GM12878 (cell line): Measurements from ENCODE around the gene HEATR9. TPM values are rescaled to one million over a fixed set of nuclear protein-coding genes. Genes with fewer than 3 reads are reported as not detected.
A peak's percentile ranks its signal among the peaks of the same experiment; 100 is the strongest.

ENCODE experiments used
- ATF7 ChIP-seq: fragments of 450-650 bp; IDR thresholded peaks from 2 replicates; pipeline ENCODE4 v1.6.1; 2016; ENCODE audit warnings: low read depth, mild to moderate bottlenecking
- BACH1 ChIP-seq: fragments of 450-650 bp; IDR thresholded peaks from 2 replicates; pipeline ENCODE4 v1.6.1; 2017; ENCODE audit warnings: mild to moderate bottlenecking, borderline replicate concordance
- CBFB ChIP-seq: IDR thresholded peaks from 2 replicates; pipeline ENCODE4 v1.6.1; 2016; ENCODE audit warnings: antibody characterized with exemption, low read depth
- CREB1 ChIP-seq: IDR thresholded peaks from 2 replicates; pipeline ENCODE4 v1.6.1; 2012; ENCODE audit warnings: low read depth, mild to moderate bottlenecking, inconsistent platforms
- GABPA ChIP-seq: IDR thresholded peaks from 2 replicates; pipeline ENCODE4 v1.6.1; 2014; ENCODE audit warnings: antibody characterized with exemption, low read depth, mild to moderate bottlenecking, inconsistent platforms
- IKZF2 ChIP-seq, 2 experiments: fragments of 450-650 bp; IDR thresholded peaks; 2 replicates each; pipeline ENCODE4 v1.6.1; 2017; ENCODE audit warnings: mild to moderate bottlenecking in 2 of 2, moderate library complexity in 2 of 2
- JUNB ChIP-seq: IDR thresholded peaks from 2 replicates; pipeline ENCODE4 v1.6.1; 2016; ENCODE audit warnings: antibody characterized with exemption, mild to moderate bottlenecking
- MYC ChIP-seq: IDR thresholded peaks from 2 replicates; pipeline ENCODE4 v1.6.1; 2011; ENCODE audit warnings: mild to moderate bottlenecking, low read length, moderate library complexity, inconsistent platforms; ENCODE audit not compliant: insufficient read depth, insufficient replicate concordance, insufficient read length, severe bottlenecking
- POLR2AphosphoS5 ChIP-seq: IDR thresholded peaks from 2 replicates; pipeline ENCODE4 v1.6.1; 2011; ENCODE audit warnings: mild to moderate bottlenecking, low read length, inconsistent platforms
- POU2F2 ChIP-seq: IDR thresholded peaks from 3 replicates; pipeline ENCODE4 v1.6.1; 2011; ENCODE audit warnings: low read depth, mild to moderate bottlenecking, low read length, borderline replicate concordance
- RB1 ChIP-seq: fragments of 450-650 bp; formaldehyde crosslinking; IDR thresholded peaks from 2 replicates; pipeline ENCODE4 v1.6.1; 2017; ENCODE audit warnings: mild to moderate bottlenecking, borderline replicate concordance
- RELA ChIP-seq: fragments of 450-650 bp; IDR thresholded peaks from 2 replicates; pipeline ENCODE4 v1.8.0; 2014; ENCODE audit warnings: borderline replicate concordance; ENCODE audit not compliant: partially characterized antibody
- SIN3A ChIP-seq: IDR thresholded peaks from 2 replicates; pipeline ENCODE4 v1.6.1; 2012; ENCODE audit warnings: low read depth, low read length, improper control_type of control experiment
- TARDBP ChIP-seq: IDR thresholded peaks from 2 replicates; pipeline ENCODE4 v1.6.1; 2016; ENCODE audit warnings: borderline replicate concordance
- ZNF207 ChIP-seq: fragments of 450-650 bp; IDR thresholded peaks from 2 replicates; pipeline ENCODE4 v1.6.1; 2014; ENCODE audit warnings: antibody characterized with exemption, mild to moderate bottlenecking, borderline replicate concordance
- ZNF217 ChIP-seq: fragments of 450-650 bp; IDR thresholded peaks from 2 replicates; pipeline ENCODE4 v1.6.1; 2017; ENCODE audit warnings: antibody characterized with exemption, mild to moderate bottlenecking
- ZNF622 ChIP-seq: fragments of 450-650 bp; IDR thresholded peaks from 2 replicates; pipeline ENCODE4 v1.6.1; 2017; ENCODE audit warnings: mild to moderate bottlenecking, inconsistent platforms
- polyA plus RNA-seq, 11 experiments: library from polyadenylated mRNA; depleted of rRNA in 4 of 11; unstranded in 6 of 11; stranded (reverse) in 5 of 11; fragments of >200 nt; fragmentation: Nextera tagmentation in 4 of 11; fragmentation: Illumina TruSeq in 1 of 11; extraction: Ambion mirVana in 4 of 11; extraction: Trizol in 1 of 11; gene quantifications; 1 replicate in 1 of 11; 2 replicates in 10 of 11; pipeline versions ENCODE4 v1.2.1 to v1.2.3, GENCODE V29; 2011 to 2016; ENCODE audit warnings: inconsistent platforms in 2 of 11, missing spikeins in 2 of 11, low read depth in 1 of 11
- total RNA-seq, 4 experiments: library from RNA; depleted of rRNA in 3 of 4; stranded (reverse); fragments of >200 nt in 3 of 4; fragmentation: Illumina TruSeq in 1 of 4; extraction: Trizol in 1 of 4; gene quantifications; 2 replicates each; pipeline versions ENCODE4 v1.2.1 to v1.2.3, GENCODE V29; 2013 to 2021
- TF ChIP-seq, protein P1 (sequence below): fragments of 450-650 bp; formaldehyde crosslinking; IDR thresholded peaks from 2 replicates; pipeline ENCODE4 v1.4.0; 2020; ENCODE audit warnings: mild to moderate bottlenecking, moderate library complexity
- TF ChIP-seq, protein P2 (sequence below): IDR thresholded peaks from 2 replicates; pipeline ENCODE4 v1.6.1; 2011; ENCODE audit warnings: low read depth, low read length, improper control_type of control experiment, borderline replicate concordance
- TF ChIP-seq, protein P3 (sequence below): fragments of 450-650 bp; IDR thresholded peaks from 2 replicates; pipeline ENCODE4 v1.6.1; 2016; ENCODE audit warnings: mild to moderate bottlenecking
- TF ChIP-seq, protein P4 (sequence below): fragments of 450-650 bp; IDR thresholded peaks from 2 replicates; pipeline ENCODE4 v1.6.1; 2018; ENCODE audit warnings: mild to moderate bottlenecking, low read depth, moderate library complexity; ENCODE audit not compliant: partially characterized antibody

The HEATR9 gene
- total and polyA plus RNA-seq, 10 of the 15 experiments (the other 5 are each of a cell fraction or from before 2014, with no cell fraction given) = 0.04 to 0.43 (median 0.13) TPM; not detected in 2

DNA sequence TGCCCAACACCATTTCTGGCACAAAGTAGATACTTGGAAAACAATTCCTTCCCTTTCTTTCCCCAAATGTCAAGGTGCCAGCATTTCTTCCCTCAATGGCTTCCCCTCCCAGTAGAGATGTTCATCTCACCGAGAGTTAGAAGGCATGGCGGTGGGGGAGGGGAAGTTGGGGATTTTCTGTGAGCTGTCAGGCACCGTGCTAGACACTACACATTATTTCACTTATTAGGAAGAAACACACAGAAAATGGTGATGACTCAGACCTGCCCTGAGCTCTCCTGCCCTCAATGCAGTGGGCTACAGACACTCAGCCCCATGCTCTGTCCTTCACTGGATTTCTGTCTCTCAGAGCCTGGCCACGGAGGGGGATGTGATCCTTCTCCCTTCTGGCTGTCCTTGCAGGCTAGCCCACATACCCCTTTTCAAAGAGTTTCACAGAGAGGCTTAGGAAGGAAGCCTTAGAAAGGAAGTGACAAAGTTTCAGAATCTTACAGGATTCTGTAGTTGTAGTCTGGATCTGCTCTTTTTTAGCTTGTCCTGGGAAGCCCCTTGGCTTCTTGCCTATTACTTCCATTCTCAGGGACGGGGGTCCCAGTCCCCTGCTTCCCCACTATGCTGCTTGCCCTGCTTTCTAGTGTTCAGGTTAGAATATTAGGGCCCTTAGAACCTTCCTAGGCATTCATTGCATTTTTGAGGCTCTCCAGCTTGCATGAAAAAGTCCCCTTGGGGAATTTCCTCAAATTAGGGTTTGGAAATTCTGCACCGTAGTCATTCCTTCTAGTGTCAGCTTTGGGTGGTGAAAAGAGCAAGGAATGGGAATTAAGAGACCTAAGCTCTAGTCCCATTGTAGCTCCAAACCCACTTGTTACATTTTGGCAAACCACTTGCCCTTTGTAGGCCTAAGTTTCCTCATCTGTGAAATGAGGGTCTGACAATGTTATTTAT lies 23.7 kb upstream of the HEATR9 start (continued):
- TF ChIP-seq, protein P1, sequence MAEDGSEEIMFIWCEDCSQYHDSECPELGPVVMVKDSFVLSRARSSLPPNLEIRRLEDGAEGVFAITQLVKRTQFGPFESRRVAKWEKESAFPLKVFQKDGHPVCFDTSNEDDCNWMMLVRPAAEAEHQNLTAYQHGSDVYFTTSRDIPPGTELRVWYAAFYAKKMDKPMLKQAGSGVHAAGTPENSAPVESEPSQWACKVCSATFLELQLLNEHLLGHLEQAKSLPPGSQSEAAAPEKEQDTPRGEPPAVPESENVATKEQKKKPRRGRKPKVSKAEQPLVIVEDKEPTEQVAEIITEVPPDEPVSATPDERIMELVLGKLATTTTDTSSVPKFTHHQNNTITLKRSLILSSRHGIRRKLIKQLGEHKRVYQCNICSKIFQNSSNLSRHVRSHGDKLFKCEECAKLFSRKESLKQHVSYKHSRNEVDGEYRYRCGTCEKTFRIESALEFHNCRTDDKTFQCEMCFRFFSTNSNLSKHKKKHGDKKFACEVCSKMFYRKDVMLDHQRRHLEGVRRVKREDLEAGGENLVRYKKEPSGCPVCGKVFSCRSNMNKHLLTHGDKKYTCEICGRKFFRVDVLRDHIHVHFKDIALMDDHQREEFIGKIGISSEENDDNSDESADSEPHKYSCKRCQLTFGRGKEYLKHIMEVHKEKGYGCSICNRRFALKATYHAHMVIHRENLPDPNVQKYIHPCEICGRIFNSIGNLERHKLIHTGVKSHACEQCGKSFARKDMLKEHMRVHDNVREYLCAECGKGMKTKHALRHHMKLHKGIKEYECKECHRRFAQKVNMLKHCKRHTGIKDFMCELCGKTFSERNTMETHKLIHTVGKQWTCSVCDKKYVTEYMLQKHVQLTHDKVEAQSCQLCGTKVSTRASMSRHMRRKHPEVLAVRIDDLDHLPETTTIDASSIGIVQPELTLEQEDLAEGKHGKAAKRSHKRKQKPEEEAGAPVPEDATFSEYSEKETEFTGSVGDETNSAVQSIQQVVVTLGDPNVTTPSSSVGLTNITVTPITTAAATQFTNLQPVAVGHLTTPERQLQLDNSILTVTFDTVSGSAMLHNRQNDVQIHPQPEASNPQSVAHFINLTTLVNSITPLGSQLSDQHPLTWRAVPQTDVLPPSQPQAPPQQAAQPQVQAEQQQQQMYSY (CRISPR knock-in tag) = no peak
- TF ChIP-seq POLR2AphosphoS5 = no peak
- TF ChIP-seq IKZF2 (IDR thresholded peaks at IDR 0.05) = peak in 1 of 2 experiments; percentile 22; a peak in 1 of 4 replicates
- TF ChIP-seq JUNB = peak; percentile 40
- 0 out of 2 replicates have a peak, but pooled peaks have one; percentile 21 for TF ChIP-seq ATF7
- TF ChIP-seq, protein P2, sequence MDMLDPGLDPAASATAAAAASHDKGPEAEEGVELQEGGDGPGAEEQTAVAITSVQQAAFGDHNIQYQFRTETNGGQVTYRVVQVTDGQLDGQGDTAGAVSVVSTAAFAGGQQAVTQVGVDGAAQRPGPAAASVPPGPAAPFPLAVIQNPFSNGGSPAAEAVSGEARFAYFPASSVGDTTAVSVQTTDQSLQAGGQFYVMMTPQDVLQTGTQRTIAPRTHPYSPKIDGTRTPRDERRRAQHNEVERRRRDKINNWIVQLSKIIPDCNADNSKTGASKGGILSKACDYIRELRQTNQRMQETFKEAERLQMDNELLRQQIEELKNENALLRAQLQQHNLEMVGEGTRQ = no peak
- no peak for TF ChIP-seq TARDBP
- no peak for TF ChIP-seq SIN3A
- no peak for TF ChIP-seq ZNF217
- TF ChIP-seq CBFB = no peak
- no peak for TF ChIP-seq GABPA
- TF ChIP-seq RB1 = no peak
- no peak for TF ChIP-seq ZNF622
- TF ChIP-seq, protein P3, sequence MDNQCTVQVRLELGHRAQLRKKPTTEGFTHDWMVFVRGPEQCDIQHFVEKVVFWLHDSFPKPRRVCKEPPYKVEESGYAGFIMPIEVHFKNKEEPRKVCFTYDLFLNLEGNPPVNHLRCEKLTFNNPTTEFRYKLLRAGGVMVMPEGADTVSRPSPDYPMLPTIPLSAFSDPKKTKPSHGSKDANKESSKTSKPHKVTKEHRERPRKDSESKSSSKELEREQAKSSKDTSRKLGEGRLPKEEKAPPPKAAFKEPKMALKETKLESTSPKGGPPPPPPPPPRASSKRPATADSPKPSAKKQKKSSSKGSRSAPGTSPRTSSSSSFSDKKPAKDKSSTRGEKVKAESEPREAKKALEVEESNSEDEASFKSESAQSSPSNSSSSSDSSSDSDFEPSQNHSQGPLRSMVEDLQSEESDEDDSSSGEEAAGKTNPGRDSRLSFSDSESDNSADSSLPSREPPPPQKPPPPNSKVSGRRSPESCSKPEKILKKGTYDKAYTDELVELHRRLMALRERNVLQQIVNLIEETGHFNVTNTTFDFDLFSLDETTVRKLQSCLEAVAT = no peak
- no peak for TF ChIP-seq CREB1
- no peak for TF ChIP-seq MYC
- TF ChIP-seq ZNF207 = no peak
- no peak for TF ChIP-seq BACH1
- no peak for TF ChIP-seq POU2F2
- TF ChIP-seq, protein P4, sequence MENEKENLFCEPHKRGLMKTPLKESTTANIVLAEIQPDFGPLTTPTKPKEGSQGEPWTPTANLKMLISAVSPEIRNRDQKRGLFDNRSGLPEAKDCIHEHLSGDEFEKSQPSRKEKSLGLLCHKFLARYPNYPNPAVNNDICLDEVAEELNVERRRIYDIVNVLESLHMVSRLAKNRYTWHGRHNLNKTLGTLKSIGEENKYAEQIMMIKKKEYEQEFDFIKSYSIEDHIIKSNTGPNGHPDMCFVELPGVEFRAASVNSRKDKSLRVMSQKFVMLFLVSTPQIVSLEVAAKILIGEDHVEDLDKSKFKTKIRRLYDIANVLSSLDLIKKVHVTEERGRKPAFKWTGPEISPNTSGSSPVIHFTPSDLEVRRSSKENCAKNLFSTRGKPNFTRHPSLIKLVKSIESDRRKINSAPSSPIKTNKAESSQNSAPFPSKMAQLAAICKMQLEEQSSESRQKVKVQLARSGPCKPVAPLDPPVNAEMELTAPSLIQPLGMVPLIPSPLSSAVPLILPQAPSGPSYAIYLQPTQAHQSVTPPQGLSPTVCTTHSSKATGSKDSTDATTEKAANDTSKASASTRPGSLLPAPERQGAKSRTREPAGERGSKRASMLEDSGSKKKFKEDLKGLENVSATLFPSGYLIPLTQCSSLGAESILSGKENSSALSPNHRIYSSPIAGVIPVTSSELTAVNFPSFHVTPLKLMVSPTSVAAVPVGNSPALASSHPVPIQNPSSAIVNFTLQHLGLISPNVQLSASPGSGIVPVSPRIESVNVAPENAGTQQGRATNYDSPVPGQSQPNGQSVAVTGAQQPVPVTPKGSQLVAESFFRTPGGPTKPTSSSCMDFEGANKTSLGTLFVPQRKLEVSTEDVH = no peak
- no peak for TF ChIP-seq RELA
